MM.1S (cell line): ENCODE data around the gene C6orf141.

Experiments used
- DNase-seq: peaks from one replicate; pipeline ENCODE4 v3.0.0-alpha.2; 2015
- H2AFZ ChIP-seq: fragments of 300-600 bp; sonication (generic); 2 replicates; pipeline ENCODE4 v1.6.0; 2016; ENCODE audit warnings: antibody characterized with exemption, low read length
- H3F3A ChIP-seq: fragments of 300-600 bp; sonication (generic); 2 replicates; pipeline ENCODE4 v1.6.1; 2016; ENCODE audit warnings: mild to moderate bottlenecking, antibody characterized with exemption, low read length, moderate library complexity, mixed read lengths; ENCODE audit not compliant: insufficient read depth
- H3K27ac ChIP-seq: fragments of 300-600 bp; sonication (generic); 2 replicates; pipeline ENCODE4 v1.5.1; 2016; ENCODE audit warnings: mild to moderate bottlenecking, low read length
- H3K27me3 ChIP-seq: fragments of 300-600 bp; sonication (generic); replicated peaks from 2 replicates; pipeline ENCODE4 v1.6.0; 2016; ENCODE audit warnings: low read length; ENCODE audit not compliant: insufficient read depth
- H3K36me3 ChIP-seq: fragments of 300-600 bp; sonication (generic); replicated peaks from 2 replicates; pipeline ENCODE4 v1.6.1; 2016; ENCODE audit warnings: mild to moderate bottlenecking, low read length, mixed read lengths; ENCODE audit not compliant: insufficient read depth
- H3K4me1 ChIP-seq: fragments of 300-600 bp; sonication (generic); 2 replicates; pipeline ENCODE4 v1.6.1; 2016; ENCODE audit warnings: low read length, mixed read lengths
- H3K4me2 ChIP-seq: fragments of 300-600 bp; sonication (generic); 2 replicates; pipeline ENCODE4 v1.6.0; 2016; ENCODE audit warnings: low read depth, low read length
- H3K4me3 ChIP-seq: fragments of 300-600 bp; sonication (generic); 2 replicates; pipeline ENCODE4 v1.5.1; 2016; ENCODE audit warnings: low read length, mixed read lengths
- H3K79me2 ChIP-seq: fragments of 300-600 bp; sonication (generic); 2 replicates; pipeline ENCODE4 v1.6.1; 2016; ENCODE audit warnings: mixed run types, low read length, mixed read lengths
- H3K9ac ChIP-seq: fragments of 300-600 bp; sonication (generic); 2 replicates; pipeline ENCODE4 v1.6.1; 2016; ENCODE audit warnings: low read length, mixed read lengths
- H3K9me2 ChIP-seq: fragments of 300-600 bp; sonication (generic); replicated peaks from 2 replicates; pipeline ENCODE4 v1.6.1; 2016; ENCODE audit warnings: mild to moderate bottlenecking, low read length, mixed read lengths; ENCODE audit not compliant: insufficient read depth
- H3K9me3 ChIP-seq: fragments of 300-600 bp; sonication (generic); replicated peaks from 2 replicates; pipeline ENCODE4 v1.6.1; 2016; ENCODE audit warnings: mild to moderate bottlenecking, low read length, mixed read lengths; ENCODE audit not compliant: insufficient read depth
- H4K20me1 ChIP-seq: fragments of 300-600 bp; sonication (generic); 2 replicates; pipeline ENCODE4 v1.6.1; 2016; ENCODE audit warnings: mild to moderate bottlenecking, low read length, moderate library complexity, mixed read lengths; ENCODE audit not compliant: insufficient read depth
- CTCF ChIP-seq: fragments of 300-600 bp; sonication (generic); IDR thresholded peaks from 2 replicates; pipeline ENCODE4 v1.5.1; 2016; ENCODE audit warnings: antibody characterized with exemption, low read length, mixed read lengths
- EZH2 ChIP-seq: fragments of 300-600 bp; sonication (generic); optimal IDR thresholded peaks from 2 replicates; pipeline ENCODE3; 2017; ENCODE audit warnings: low read depth, mild to moderate bottlenecking, antibody characterized with exemption, low read length, mixed read lengths
- EZH2phosphoT487 ChIP-seq: fragments of 300-600 bp; sonication (generic); IDR thresholded peaks from 2 replicates; pipeline ENCODE4 v1.6.1; 2018; ENCODE audit warnings: antibody characterized with exemption, low read length

Gene C6orf141

GRCh38 chr6:49555951-49556350, 5.5 kb downstream of the C6orf141 start:
- no peaks in the 10 kb centered on the region for H3K4me1 ChIP-seq
- H4K20me1 ChIP-seq, result no peaks in the 10 kb centered on the region
- 0 out of 2 replicates have a peak, but pooled peaks cover 6% of the 10 kb centered on the region for H3F3A ChIP-seq
- TF ChIP-seq EZH2, result no peak
- no peak for TF ChIP-seq CTCF
- no peaks in the 10 kb centered on the region for H3K36me3 ChIP-seq
- H2AFZ ChIP-seq, result no peak overlapping the region
- no peak overlapping the region for H3K9ac ChIP-seq
- H3K4me3 ChIP-seq, result no peak overlapping the region
- DNase-seq, result no peak
- H3K9me2 ChIP-seq, result no peaks in the 10 kb centered on the region
- H3K9me3 ChIP-seq, result no peaks in the 10 kb centered on the region
- no peaks in the 10 kb centered on the region for H3K27me3 ChIP-seq
- no peaks in the 10 kb centered on the region for H3K79me2 ChIP-seq
- no peak overlapping the region for H3K4me2 ChIP-seq
- H3K27ac ChIP-seq, result no peak overlapping the region

- no peak for DNase-seq
- no peak overlapping the region for H2AFZ ChIP-seq
Measured at GRCh38 chr6:49556429-49556837, 6.0 kb downstream of the C6orf141 start.

GRCh38 chr6:49557177-49557576, 6.7 kb downstream of the C6orf141 start:
- Histone ChIP-seq H3K4me1 (no peaks in the 10 kb centered on the region), H3K4me2 (no peak overlapping the region), H3K9ac (no peak overlapping the region), H3F3A (no peaks in the 10 kb centered on the region), H3K4me3 (no peak overlapping the region), H2AFZ (no peak overlapping the region), H3K36me3 (no peaks in the 10 kb centered on the region), H3K9me2 (no peaks in the 10 kb centered on the region), H3K79me2 (no peaks in the 10 kb centered on the region), H3K9me3 (no peaks in the 10 kb centered on the region), H4K20me1 (no peaks in the 10 kb centered on the region), H3K27me3 (no peaks in the 10 kb centered on the region), H3K27ac (no peak overlapping the region)
- no peak for DNase-seq
- TF ChIP-seq CTCF (no peak), EZH2phosphoT487 (no peak), EZH2 (no peak)

More at GRCh38 chr6:49556429-49556837, 6.0 kb downstream of the C6orf141 start:
- 0 out of 2 replicates have a peak, but pooled peaks cover 6% of the 10 kb centered on the region for H3F3A ChIP-seq
- H3K9me2 ChIP-seq, result no peaks in the 10 kb centered on the region
- no peaks in the 10 kb centered on the region for H3K36me3 ChIP-seq
- TF ChIP-seq EZH2, result no peak
- TF ChIP-seq EZH2phosphoT487, result no peak
- TF ChIP-seq CTCF, result no peak
- no peaks in the 10 kb centered on the region for H4K20me1 ChIP-seq
- H3K9me3 ChIP-seq, result no peaks in the 10 kb centered on the region
- H3K4me2 ChIP-seq, result no peak overlapping the region
- H3K9ac ChIP-seq, result no peak overlapping the region
- no peaks in the 10 kb centered on the region for H3K79me2 ChIP-seq
- no peaks in the 10 kb centered on the region for H3K27me3 ChIP-seq
- no peaks in the 10 kb centered on the region for H3K4me1 ChIP-seq
- no peak overlapping the region for H3K4me3 ChIP-seq
- no peak overlapping the region for H3K27ac ChIP-seq

GRCh38 chr6:49558238-49558637, 7.8 kb downstream of the C6orf141 start:
- no peaks in the 10 kb centered on the region for H3K9me2 ChIP-seq
- H3K4me2 ChIP-seq, result no peak overlapping the region
- no peaks in the 10 kb centered on the region for H4K20me1 ChIP-seq
- H3K4me1 ChIP-seq, result no peaks in the 10 kb centered on the region
- no peaks in the 10 kb centered on the region for H3K27me3 ChIP-seq
- H3K9ac ChIP-seq, result no peak overlapping the region
- H3F3A ChIP-seq, result no peaks in the 10 kb centered on the region
- TF ChIP-seq CTCF (no peak), EZH2phosphoT487 (no peak), EZH2 (no peak)
- H2AFZ ChIP-seq, result no peak overlapping the region
- no peak for DNase-seq
- no peaks in the 10 kb centered on the region for H3K79me2 ChIP-seq
- no peak overlapping the region for H3K27ac ChIP-seq
- H3K9me3 ChIP-seq, result no peaks in the 10 kb centered on the region
- H3K4me3 ChIP-seq, result no peak overlapping the region
- no peaks in the 10 kb centered on the region for H3K36me3 ChIP-seq
